WTC11 (cell line): Measurements from ENCODE around the gene TMEM236. TPM values are rescaled to one million over a fixed set of nuclear protein-coding genes. Genes with fewer than 3 reads are reported as not detected.

ENCODE experiments used
- ATAC-seq: fragments of 200-7000 bp; cut with Tn5 transposase; 2 replicates; pipeline ENCODE4 v1.10.0; 2021; ENCODE audit warnings: mild to moderate bottlenecking, moderate library complexity
- CTCF ChIA-PET: fragments of 300-600 bp; sonication (Branson Sonifier 250); formaldehyde crosslinking; loops from one replicate; lab custom pipeline; 2021; ENCODE audit warnings: antibody characterized with exemption; lab: Charles Lee
- POLR2A ChIA-PET: fragments of 350-600 bp; sonication (Branson Sonifier 250); formaldehyde crosslinking; loops from one replicate; lab custom pipeline; 2021; ENCODE audit warnings: antibody characterized with exemption; lab: Charles Lee
- DNase-seq: peaks from one replicate; pipeline ENCODE4 v3.0.0; 2021; ENCODE audit warnings: low spot score
- H3K27ac Mint-ChIP-seq: 2 replicates; pipeline ENCODE4 v1.8.0; 2021; ENCODE audit warnings: mixed read lengths
- H3K27me3 Mint-ChIP-seq: 2 replicates; pipeline ENCODE4 v1.8.0; 2021; ENCODE audit warnings: low read depth, mild to moderate bottlenecking, moderate library complexity, mixed read lengths
- H3K36me3 Mint-ChIP-seq: 2 replicates; pipeline ENCODE4 v1.8.0; 2021; ENCODE audit warnings: mixed read lengths
- H3K4me1 Mint-ChIP-seq: 2 replicates; pipeline ENCODE4 v1.8.0; 2022; ENCODE audit warnings: mixed read lengths
- H3K4me3 Mint-ChIP-seq: 2 replicates; pipeline ENCODE4 v1.8.0; 2021; ENCODE audit warnings: mild to moderate bottlenecking, moderate library complexity, mixed read lengths
- H3K9me3 Mint-ChIP-seq: 2 replicates; pipeline ENCODE4 v1.8.0; 2021; ENCODE audit warnings: mixed read lengths
- AFF4 ChIP-seq: sonication (generic); formaldehyde crosslinking; IDR thresholded peaks from 2 replicates; pipeline ENCODE4 v1.8.1; 2023; ENCODE audit warnings: mild to moderate bottlenecking, missing genetic modification reagents, borderline replicate concordance
- ATF1 ChIP-seq: sonication (generic); formaldehyde crosslinking; IDR thresholded peaks from 2 replicates; pipeline ENCODE4 v1.8.1; 2023; ENCODE audit warnings: mild to moderate bottlenecking, moderate library complexity, missing genetic modification reagents
- ATF6 ChIP-seq: sonication (generic); formaldehyde crosslinking; IDR thresholded peaks from 2 replicates; pipeline ENCODE4 v1.8.1; 2023; ENCODE audit warnings: mild to moderate bottlenecking, missing genetic modification reagents
- CDX4 ChIP-seq: fragments of 250-450 bp; sonication (Bioruptor Pico); IDR thresholded peaks from 2 replicates; pipeline ENCODE4 v1.9.0; 2021; ENCODE audit warnings: moderate library complexity, mild to moderate bottlenecking, inconsistent platforms, borderline replicate concordance
- FOXK1 ChIP-seq: sonication (generic); formaldehyde crosslinking; IDR thresholded peaks from 2 replicates; pipeline ENCODE4 v1.8.0; 2022; ENCODE audit warnings: mild to moderate bottlenecking, moderate library complexity, missing genetic modification reagents
- IRF1 ChIP-seq: sonication (generic); formaldehyde crosslinking; IDR thresholded peaks from 2 replicates; pipeline ENCODE4 v1.8.0; 2023; ENCODE audit warnings: missing genetic modification reagents
- NFATC4 ChIP-seq: fragments of 250-450 bp; sonication (Bioruptor Pico); IDR thresholded peaks from 2 replicates; pipeline ENCODE4 v1.9.0; 2021; ENCODE audit warnings: mild to moderate bottlenecking
- NFYB ChIP-seq: sonication (generic); formaldehyde crosslinking; conservative IDR thresholded peaks from 2 replicates; pipeline ENCODE4 v1.8.0; 2022; ENCODE audit warnings: low read depth, missing genetic modification reagents
- SMAD4 ChIP-seq: sonication (generic); formaldehyde crosslinking; IDR thresholded peaks from 2 replicates; pipeline ENCODE4 v1.8.0; 2022; ENCODE audit warnings: mild to moderate bottlenecking, missing genetic modification reagents
- STAT6 ChIP-seq: sonication (generic); formaldehyde crosslinking; conservative IDR thresholded peaks from 2 replicates; pipeline ENCODE4 v1.8.1; 2023; ENCODE audit warnings: mild to moderate bottlenecking, low read depth, missing genetic modification reagents, moderate library complexity
- USF2 ChIP-seq: sonication (generic); formaldehyde crosslinking; IDR thresholded peaks from 2 replicates; pipeline ENCODE4 v1.8.1; 2023; ENCODE audit warnings: mild to moderate bottlenecking, missing genetic modification reagents, moderate library complexity
- ZNF121 ChIP-seq: sonication (generic); formaldehyde crosslinking; IDR thresholded peaks from 2 replicates; pipeline ENCODE4 v1.8.0; 2023; ENCODE audit warnings: missing genetic modification reagents
- ZNF416 ChIP-seq: fragments of 250-450 bp; sonication (Bioruptor Pico); IDR thresholded peaks from 2 replicates; pipeline ENCODE4 v1.9.0; 2021; ENCODE audit warnings: mild to moderate bottlenecking, inconsistent platforms
- ZNF423 ChIP-seq: fragments of 250-450 bp; sonication (Bioruptor Pico); IDR thresholded peaks from 2 replicates; pipeline ENCODE4 v2.1.2; 2022; ENCODE audit warnings: mild to moderate bottlenecking, moderate library complexity
- total RNA-seq: library from RNA; stranded (reverse); gene quantifications from 3 replicates; pipeline ENCODE4 v1.2.3, GENCODE V29; 2021

Gene TMEM236
- total RNA-seq, 1 experiment from 2014 or later = 0.04 TPM

GRCh38 chr10:17793823-17794644 lies 42.0 kb downstream of the TMEM236 start:
- DNase-seq (no peak), ATAC-seq (no peak)
- ChIA-PET POLR2A (no interaction called here), CTCF (no interaction called here)
- Mint-ChIP-seq H3K9me3 (peaks cover 15% of the 10 kb centered on the region), H3K4me3 (no peak overlapping the region), H3K27ac (no peak overlapping the region), H3K4me1 (no peaks in the 10 kb centered on the region), H3K27me3 (no peaks in the 10 kb centered on the region), H3K36me3 (peaks cover 9% of the 10 kb centered on the region)
- TF ChIP-seq ATF1 (CRISPR knock-in tag) (no peak), AFF4 (CRISPR knock-in tag) (no peak), ATF6 (CRISPR knock-in tag) (no peak)

GRCh38 chr10:17795083-17795482 lies 43.1 kb downstream of the TMEM236 start:
- H3K27me3 Mint-ChIP-seq = no peaks in the 10 kb centered on the region
- DNase-seq = no peak
- H3K4me1 Mint-ChIP-seq = no peaks in the 10 kb centered on the region
- no peak overlapping the region for H3K4me3 Mint-ChIP-seq
- peaks cover 15% of the 10 kb centered on the region for H3K9me3 Mint-ChIP-seq
- TF ChIP-seq ZNF416 (CRISPR knock-in tag) (no peak), NFATC4 (no peak), IRF1 (no peak), CDX4 (CRISPR knock-in tag) (no peak), NFYB (CRISPR knock-in tag) (no peak), USF2 (CRISPR knock-in tag) (no peak), ZNF121 (CRISPR knock-in tag) (no peak), ZNF423 (CRISPR knock-in tag) (no peak), STAT6 (no peak), ATF6 (CRISPR knock-in tag) (no peak), SMAD4 (CRISPR knock-in tag) (no peak), FOXK1 (no peak)
- ChIA-PET CTCF (no interaction called here), POLR2A (no interaction called here)
- no peak overlapping the region for H3K27ac Mint-ChIP-seq
- ATAC-seq = no peak
- peaks cover 9% of the 10 kb centered on the region for H3K36me3 Mint-ChIP-seq
